ENCODE measurements around the gene IL21R.
A peak's percentile ranks its signal among the peaks of the same experiment; 100 is the strongest.

IL21R gene

GRCh38 chr16:27401768-27402568, at the start of gene IL21R:
IL21R (plus strand) TSS chr16:27402174; CDS start chr16:27430072, 27,898 bp downstream.
- DNase-seq (ENCODE audit: low spot score): peak; percentile 37

GRCh38 chr16:27353853-27354252, 48.1 kb upstream of the IL21R start:
- DNase-seq (ENCODE audit: low spot score): no peak

GRCh38 chr16:27355610-27356009, 46.4 kb upstream of the IL21R start:
- DNase-seq (ENCODE audit: low spot score): no peak

GRCh38 chr16:27356794-27357193, 45.2 kb upstream of the IL21R start:
- no peak for DNase-seq (ENCODE audit: low spot score)

GRCh38 chr16:27359051-27359450, 42.9 kb upstream of the IL21R start:
- no peak for DNase-seq (ENCODE audit: low spot score)

GRCh38 chr16:27359615-27360014, 42.4 kb upstream of the IL21R start:
- DNase-seq (ENCODE audit: low spot score): no peak

GRCh38 chr16:27361987-27362386, 40.0 kb upstream of the IL21R start:
- DNase-seq (ENCODE audit: low spot score): no peak

GRCh38 chr16:27362570-27363245, 39.3 kb upstream of the IL21R start:
- no peak for DNase-seq (ENCODE audit: low spot score)

GRCh38 chr16:27363246-27363632, 38.7 kb upstream of the IL21R start:
- no peak for DNase-seq (ENCODE audit: low spot score)

GRCh38 chr16:27363797-27364196, 38.2 kb upstream of the IL21R start:
- no peak for DNase-seq (ENCODE audit: low spot score)

- DNase-seq (ENCODE audit: low spot score): no peak
Measured at GRCh38 chr16:27364493-27365141, 37.4 kb upstream of the IL21R start.

- no peak for DNase-seq (ENCODE audit: low spot score)
Measured at GRCh38 chr16:27365142-27366089, 36.6 kb upstream of the IL21R start.

- no peak for DNase-seq (ENCODE audit: low spot score)
Measured at GRCh38 chr16:27366687-27367460, 35.1 kb upstream of the IL21R start.

GRCh38 chr16:27367461-27368357, 34.3 kb upstream of the IL21R start:
- DNase-seq (ENCODE audit: low spot score): peak; percentile 54

- DNase-seq (ENCODE audit: low spot score): no peak
Measured at GRCh38 chr16:27368358-27368722, 33.6 kb upstream of the IL21R start.

- DNase-seq (ENCODE audit: low spot score): no peak
Measured at GRCh38 chr16:27369806-27370205, 32.2 kb upstream of the IL21R start.

- no peak for DNase-seq (ENCODE audit: low spot score)
Measured at GRCh38 chr16:27370318-27370717, 31.7 kb upstream of the IL21R start.

GRCh38 chr16:27373312-27373711, 28.7 kb upstream of the IL21R start:
- DNase-seq (ENCODE audit: low spot score): no peak

- DNase-seq (ENCODE audit: low spot score): peak; percentile 61
Measured at GRCh38 chr16:27374221-27374803, 27.7 kb upstream of the IL21R start.
